HG03342 (cell line): Measurements from ENCODE around the gene SCAI.
"Not testable (repeated sequence)": the region's sequence is repeated elsewhere in the genome, so short reads cannot be mapped to it uniquely, and the experiment has no call there.

ENCODE experiments used
- ATAC-seq: cut with Tn5 transposase; IDR thresholded peaks from one replicate; pipeline ENCODE4 v1.9.1; 2021; ENCODE audit warnings: mild to moderate bottlenecking, moderate library complexity; ENCODE audit not compliant: unreplicated experiment

SCAI gene

GRCh38 chr9:124950050-124950718 is 193.1 kb downstream of the SCAI start:
- ATAC-seq: no peak

DNA sequence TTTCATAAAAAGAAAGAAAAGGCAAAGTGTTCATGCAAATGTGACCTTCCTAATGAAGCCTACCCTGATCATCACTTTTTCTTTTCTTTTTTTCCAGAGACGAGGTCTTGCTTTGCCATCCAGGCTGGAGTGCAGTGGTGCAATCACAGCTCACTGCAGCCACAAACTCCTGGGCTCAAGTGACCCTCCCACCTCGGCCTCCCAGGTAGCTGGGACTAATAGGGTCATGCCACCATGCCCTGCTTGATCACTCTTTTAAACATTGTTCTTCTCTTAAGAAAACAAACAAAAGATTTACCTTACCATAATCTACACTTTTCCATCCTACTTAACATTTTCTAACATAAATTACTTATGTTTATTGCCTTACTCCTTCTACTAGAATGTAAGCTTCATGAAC is 193.9 kb downstream of the SCAI start:
- ATAC-seq: no peak

DNA sequence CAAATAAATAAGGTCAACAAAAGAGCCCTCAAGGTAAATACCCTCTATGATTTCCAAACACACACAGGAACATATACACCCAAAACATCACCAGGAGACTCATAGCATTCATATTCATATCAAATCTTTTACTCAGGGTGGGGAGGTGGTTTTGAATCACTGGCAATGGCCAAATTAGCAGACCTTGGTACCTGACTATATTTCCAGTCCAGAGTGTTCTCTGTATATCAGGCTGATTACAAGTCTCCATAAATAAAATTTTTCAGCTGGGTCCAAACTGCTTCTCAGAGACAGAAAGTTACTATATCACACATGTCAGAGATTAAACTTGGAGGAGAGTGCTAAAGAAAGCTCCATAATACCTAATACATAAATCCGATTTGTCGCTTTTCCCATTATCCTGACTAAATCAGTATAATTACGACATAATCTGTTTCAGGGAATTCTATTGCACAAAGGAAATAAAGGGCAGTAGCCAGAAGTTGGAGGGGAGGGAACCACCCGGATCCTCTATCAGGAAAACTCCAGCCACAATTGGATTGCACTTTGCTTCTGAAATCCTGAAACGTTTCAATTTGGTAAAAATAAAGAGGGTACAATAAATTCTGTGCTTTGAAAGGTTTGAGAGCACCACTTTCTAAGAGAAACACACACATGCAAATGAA is 195.5 kb downstream of the SCAI start:
- no peak for ATAC-seq

GRCh38 chr9:124946167-124946566 is 197.2 kb downstream of the SCAI start:
- no peak for ATAC-seq

- peak; percentile 11 for ATAC-seq
Observed at GRCh38 chr9:124941679-124942561, 201.4 kb downstream of the SCAI start.

DNA sequence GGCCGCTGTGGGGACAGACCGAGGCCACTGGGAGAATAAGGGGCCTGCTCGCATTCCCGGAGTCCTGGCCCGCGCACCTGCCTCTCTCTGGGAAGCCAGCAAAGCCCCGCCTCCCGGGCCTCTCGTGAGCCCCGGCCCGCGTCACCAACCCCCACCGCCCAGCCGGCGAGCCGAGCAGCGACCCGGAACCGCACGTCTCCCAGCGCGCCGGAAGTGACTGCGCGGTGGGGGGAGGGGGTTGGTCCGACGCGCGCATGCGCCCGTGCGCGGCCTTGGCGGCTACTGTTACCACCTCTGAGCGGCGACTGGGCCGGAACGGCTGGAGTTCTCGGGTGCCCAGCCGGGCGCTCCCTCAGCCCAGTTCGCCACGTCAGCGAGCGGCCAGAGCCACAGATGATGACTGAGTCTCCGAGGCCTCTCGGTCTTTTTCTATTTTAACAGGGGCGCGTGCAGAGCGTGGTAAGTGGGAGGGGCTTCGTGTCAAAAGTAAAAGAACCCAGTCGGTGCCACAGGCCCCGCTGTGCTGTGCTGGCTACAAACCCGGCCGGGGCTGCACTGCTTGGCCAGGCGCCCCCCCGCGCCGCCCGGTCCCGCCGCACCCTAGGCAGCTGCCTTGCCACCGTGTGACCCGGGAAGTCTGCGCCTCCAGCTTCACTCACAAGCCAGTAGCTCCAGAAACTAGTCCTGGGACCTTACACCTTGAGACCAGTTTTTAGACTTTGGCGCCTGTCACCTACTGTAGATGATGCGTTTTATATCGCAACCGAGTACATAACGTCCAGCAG is 202.2 kb downstream of the SCAI start, which contains the start of gene GOLGA1:
GOLGA1 (minus strand) TSS at position 190 of the 785 bp plus-strand sequence. CDS start 2,372 bp downstream, outside the sequence.
- peak; percentile 87 for ATAC-seq

DNA sequence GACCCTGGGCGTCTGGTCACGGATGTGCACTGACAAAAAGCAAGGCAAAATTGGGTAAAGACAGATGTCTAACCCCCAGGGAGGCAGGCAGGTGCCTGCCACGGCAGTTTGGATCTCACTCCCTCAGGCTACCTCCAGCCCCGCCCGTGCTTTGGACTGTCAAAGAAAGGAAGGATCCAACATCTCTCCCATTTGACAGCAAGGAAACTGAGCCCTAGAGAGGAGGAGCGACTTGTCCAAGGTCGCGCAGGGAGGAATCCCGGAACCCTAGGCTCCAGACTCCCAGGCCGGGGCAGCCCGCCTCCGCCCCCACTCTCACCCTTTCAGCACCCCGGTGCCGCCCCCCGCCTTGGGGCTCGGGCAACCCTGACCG is 202.8 kb downstream of the SCAI start:
- peak; percentile 25 for ATAC-seq

- ATAC-seq: no peak
Observed at GRCh38 chr9:124939944-124940343, 203.4 kb downstream of the SCAI start.

DNA sequence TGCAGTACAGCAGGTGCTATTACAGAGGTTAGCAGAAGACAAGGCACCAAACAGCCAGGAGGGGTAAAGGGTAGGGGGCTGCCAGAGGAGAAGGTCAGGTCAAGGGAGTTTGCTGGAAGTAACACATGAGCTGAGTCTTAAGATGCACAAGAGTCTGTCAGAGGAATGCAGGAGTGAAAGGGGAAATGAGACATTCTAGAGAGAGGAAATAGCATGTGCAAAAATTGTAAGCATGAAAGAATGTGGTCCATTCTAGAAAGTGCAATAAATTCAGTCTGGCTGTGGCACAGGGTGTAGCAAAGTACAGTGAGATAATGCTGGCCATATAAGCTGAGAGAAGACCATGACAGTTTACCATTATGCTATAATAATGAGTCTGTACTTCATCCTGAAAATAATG is 209.0 kb downstream of the SCAI start:
- no peak for ATAC-seq

GRCh38 chr9:124932333-124932732 is 211.0 kb downstream of the SCAI start:
- no peak for ATAC-seq

DNA sequence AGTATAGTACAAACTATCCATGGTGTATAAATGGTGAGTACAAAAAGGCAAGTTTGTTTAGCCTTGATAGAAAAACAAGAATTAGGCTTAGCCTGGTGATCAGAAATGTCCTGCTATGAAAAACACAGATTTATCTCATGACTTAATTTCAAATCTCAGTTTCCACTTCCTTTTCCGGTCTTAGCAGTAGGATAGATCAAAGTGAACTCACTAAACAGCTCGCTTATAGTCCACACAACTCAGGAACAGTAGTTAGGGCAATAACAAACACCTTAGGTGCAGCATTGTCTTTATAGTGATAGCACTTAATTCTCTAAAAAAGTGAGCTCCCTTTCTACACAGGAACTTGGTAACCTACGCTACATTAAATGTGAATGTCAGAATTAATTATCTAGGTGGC is 213.9 kb downstream of the SCAI start:
- no peak for ATAC-seq

- ATAC-seq: no peak
Observed at GRCh38 chr9:124928116-124928515, 215.2 kb downstream of the SCAI start.

DNA sequence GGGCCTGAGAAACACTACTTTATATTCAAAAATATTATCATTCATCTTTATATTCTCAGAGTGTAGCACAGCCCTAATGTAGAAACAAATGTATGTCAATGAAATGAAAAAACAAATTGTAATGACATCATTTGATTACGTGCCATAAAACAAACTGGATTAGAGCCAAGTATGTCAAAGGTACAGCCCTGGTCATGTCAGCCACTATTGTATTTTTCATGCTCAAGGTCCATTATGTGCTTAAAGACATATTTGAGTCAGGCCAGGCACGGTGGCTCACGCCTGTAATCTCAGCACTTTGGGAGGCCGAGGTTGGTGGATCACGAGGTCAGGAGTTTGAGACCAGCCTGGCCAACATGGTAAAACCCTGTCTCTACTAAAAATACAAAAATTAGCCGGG is 222.9 kb downstream of the SCAI start:
- not testable (repeated sequence) for ATAC-seq

DNA sequence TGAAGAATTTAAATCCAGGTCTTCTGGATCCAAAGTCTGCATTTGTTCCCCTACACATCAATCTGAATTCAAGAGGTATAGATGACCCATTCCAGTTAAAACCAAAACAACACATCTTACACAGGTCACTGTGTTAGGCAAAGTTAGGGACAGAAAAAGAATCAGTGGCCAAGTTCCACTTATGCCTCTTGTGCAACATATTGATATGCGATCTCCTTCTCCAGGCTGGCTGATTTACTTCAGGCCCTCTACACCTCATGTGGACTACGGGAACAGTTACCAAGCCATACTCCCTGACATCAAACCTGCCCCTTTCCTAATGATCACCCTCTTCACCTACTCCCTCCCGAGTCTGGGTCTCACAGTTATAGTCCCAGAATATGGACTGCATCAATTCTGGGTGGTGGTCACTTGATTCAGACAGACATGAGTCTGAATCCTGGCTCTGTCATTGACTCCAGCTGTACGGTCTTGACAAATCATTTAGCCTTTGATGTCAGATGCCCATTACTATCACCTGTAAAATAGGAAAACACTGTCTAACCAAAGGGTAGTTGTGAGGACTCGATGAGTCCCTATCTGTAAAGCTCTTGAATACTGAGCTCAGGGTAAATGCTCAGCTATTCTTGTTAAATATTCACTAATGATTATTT is 228.4 kb downstream of the SCAI start:
- no peak for ATAC-seq

- no peak for ATAC-seq
Observed at GRCh38 chr9:124913378-124913777, 229.9 kb downstream of the SCAI start.

DNA sequence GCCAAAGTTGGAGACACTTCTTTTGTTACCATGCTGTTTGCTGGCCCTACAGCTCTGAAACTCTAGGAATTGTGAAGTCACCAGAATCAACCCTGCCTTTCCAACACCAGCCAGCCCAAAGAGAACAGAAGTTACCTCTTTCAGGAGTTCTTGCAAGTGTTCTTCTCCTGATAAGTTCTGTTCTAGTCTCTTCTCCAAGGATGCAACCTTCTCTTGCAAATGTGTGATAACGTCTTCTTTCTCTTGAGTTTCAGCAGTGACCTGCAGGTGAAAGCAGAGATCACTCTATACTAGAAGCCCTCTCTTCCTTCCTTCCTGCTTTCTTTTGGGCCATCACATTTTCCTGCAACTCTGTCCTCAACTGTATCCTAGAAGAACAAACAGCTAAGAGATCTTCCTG is 231.6 kb downstream of the SCAI start:
- no peak for ATAC-seq

DNA sequence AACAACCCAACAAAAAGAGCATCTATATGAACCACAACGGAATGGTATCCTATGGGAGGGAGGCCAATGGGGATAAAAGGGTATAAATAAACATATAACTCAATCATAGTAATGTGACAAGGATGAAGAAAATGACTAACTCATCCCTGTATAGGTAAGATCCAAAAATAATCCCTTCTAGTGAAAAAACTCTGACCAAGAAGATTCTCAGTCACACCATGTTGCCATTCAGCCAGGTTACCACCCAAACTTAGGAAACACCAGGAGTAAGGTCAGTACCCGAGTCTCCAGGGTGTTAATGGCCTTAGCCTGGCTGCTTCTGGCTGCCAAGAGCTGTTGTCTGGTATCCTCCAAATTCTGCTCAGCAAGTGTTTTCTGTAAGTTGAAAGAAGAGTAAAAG is 235.2 kb downstream of the SCAI start:
- ATAC-seq: no peak

DNA sequence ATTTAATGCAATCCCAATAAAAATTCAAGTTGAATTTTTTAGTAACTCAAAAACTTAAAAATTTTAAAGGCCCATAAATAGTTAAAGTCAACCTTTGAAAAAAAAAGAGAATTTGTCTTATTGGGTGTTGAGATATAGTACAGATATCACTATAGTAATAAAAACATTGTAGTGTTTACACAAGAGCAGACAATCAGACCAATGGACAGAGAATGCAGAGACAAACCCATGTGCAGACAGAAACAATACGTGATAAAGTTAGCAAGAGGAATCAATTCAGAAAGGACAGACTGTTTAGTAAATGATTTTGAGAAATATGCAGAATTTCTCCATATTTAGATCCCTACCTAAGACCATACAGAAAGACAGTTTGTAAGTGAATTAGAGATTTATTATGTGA is 236.4 kb downstream of the SCAI start:
- ATAC-seq: no peak

DNA sequence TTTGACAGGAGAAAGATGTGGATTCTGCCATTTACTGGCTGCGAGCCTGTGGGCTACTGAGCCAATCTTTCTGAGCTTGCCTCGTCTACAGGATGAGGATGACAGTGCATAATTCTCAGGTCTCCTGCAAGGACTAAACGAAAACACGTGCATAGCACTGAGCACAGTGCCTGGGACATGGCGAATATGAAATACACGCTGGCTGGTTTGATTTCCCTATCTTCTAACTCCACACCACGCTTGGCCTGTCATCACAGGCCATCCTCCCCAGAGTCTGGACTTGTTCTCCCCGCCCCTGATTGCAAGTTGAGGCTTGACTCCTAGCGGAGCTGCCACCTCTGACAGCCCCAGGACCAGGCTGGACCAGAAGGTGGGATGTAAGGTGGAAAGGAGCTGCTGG is 243.5 kb downstream of the SCAI start:
- no peak for ATAC-seq
